Activated naive CD8-positive, alpha-beta T cell treated with anti-CD3 and anti-CD28 coated beads for 36 hours (primary cell): ENCODE data around the gene OR52K1. TPM values are rescaled to one million over a fixed set of nuclear protein-coding genes. Genes with fewer than 3 reads are reported as not detected.

ENCODE experiments used
- DNase-seq: peaks from one replicate; pipeline ENCODE4 v3.0.0; 2021
- H3K27ac Mint-ChIP-seq: one replicate; pipeline ENCODE4 v1.8.0; 2022; ENCODE audit warnings: mild to moderate bottlenecking, moderate library complexity, mixed read lengths
- H3K27me3 Mint-ChIP-seq: one replicate; pipeline ENCODE4 v1.8.0; 2022; ENCODE audit warnings: mild to moderate bottlenecking, mixed read lengths
- H3K36me3 Mint-ChIP-seq: one replicate; pipeline ENCODE4 v1.8.0; 2021; ENCODE audit warnings: mild to moderate bottlenecking, mixed read lengths
- H3K4me1 Mint-ChIP-seq: one replicate; pipeline ENCODE4 v1.8.0; 2021; ENCODE audit warnings: mixed read lengths
- H3K4me3 Mint-ChIP-seq: one replicate; pipeline ENCODE4 v1.8.0; 2022; ENCODE audit warnings: mild to moderate bottlenecking, moderate library complexity, mixed read lengths
- H3K9me3 Mint-ChIP-seq: one replicate; pipeline ENCODE4 v1.8.0; 2022; ENCODE audit warnings: mixed read lengths
- total RNA-seq, 2 experiments: library from RNA; stranded (reverse); gene quantifications; one replicate each; pipeline ENCODE4 v1.2.3, GENCODE V29; 2021

The OR52K1 gene
- total RNA-seq: not detected

GRCh38 chr11:4482445-4482844 is at the start of gene OR52K1:
TSS of gene OR52K1 (plus strand) at chr11:4482646. CDS start at chr11:4488901, 6,255 bp downstream.
- no peaks in the 10 kb centered on the region for H3K36me3 Mint-ChIP-seq
- H3K27ac Mint-ChIP-seq: no peak within 1 kb of the TSS
- H3K4me3 Mint-ChIP-seq: no peak within 1 kb of the TSS
- H3K4me1 Mint-ChIP-seq: peaks cover 6% of the 10 kb centered on the region
- DNase-seq: no peak
- H3K27me3 Mint-ChIP-seq: peaks cover 2% of the 10 kb centered on the region
- no peaks in the 10 kb centered on the region for H3K9me3 Mint-ChIP-seq

- no peaks in the 10 kb centered on the region for H3K4me1 Mint-ChIP-seq
- H3K9me3 Mint-ChIP-seq: no peaks in the 10 kb centered on the region
- H3K4me3 Mint-ChIP-seq: no peak overlapping the region
- no peak overlapping the region for H3K27ac Mint-ChIP-seq
- DNase-seq: no peak
- peaks cover 8% of the 10 kb centered on the region for H3K27me3 Mint-ChIP-seq
- no peaks in the 10 kb centered on the region for H3K36me3 Mint-ChIP-seq
Observed at GRCh38 chr11:4433856-4434255, 48.6 kb upstream of the OR52K1 start.

GRCh38 chr11:4436411-4436810 is 46.0 kb upstream of the OR52K1 start:
- Mint-ChIP-seq H3K36me3 (no peaks in the 10 kb centered on the region), H3K9me3 (peaks cover 2% of the 10 kb centered on the region), H3K4me1 (no peaks in the 10 kb centered on the region), H3K27me3 (peaks cover 6% of the 10 kb centered on the region), H3K27ac (no peak overlapping the region), H3K4me3 (no peak overlapping the region)
- no peak for DNase-seq

- DNase-seq: no peak
- H3K4me1 Mint-ChIP-seq: no peaks in the 10 kb centered on the region
- H3K36me3 Mint-ChIP-seq: no peaks in the 10 kb centered on the region
- H3K27ac Mint-ChIP-seq: no peak overlapping the region
- H3K9me3 Mint-ChIP-seq: peaks cover 2% of the 10 kb centered on the region
- no peak overlapping the region for H3K4me3 Mint-ChIP-seq
- H3K27me3 Mint-ChIP-seq: peaks cover 7% of the 10 kb centered on the region
Observed at GRCh38 chr11:4441515-4441914, 40.9 kb upstream of the OR52K1 start.

- H3K36me3 Mint-ChIP-seq: no peaks in the 10 kb centered on the region
- H3K9me3 Mint-ChIP-seq: peaks cover 2% of the 10 kb centered on the region
- H3K27me3 Mint-ChIP-seq: peaks cover 4% of the 10 kb centered on the region
- no peak for DNase-seq
- no peak overlapping the region for H3K4me3 Mint-ChIP-seq
- no peaks in the 10 kb centered on the region for H3K4me1 Mint-ChIP-seq
- no peak overlapping the region for H3K27ac Mint-ChIP-seq
Observed at GRCh38 chr11:4443232-4443891, 39.1 kb upstream of the OR52K1 start.

GRCh38 chr11:4448995-4449394 is 33.5 kb upstream of the OR52K1 start, which contains the start of gene OR52K2:
TSS of gene OR52K2 (plus strand) at chr11:4449295. CDS start at chr11:4449340, 45 bp downstream.
- Mint-ChIP-seq H3K36me3 (peaks cover under 1% of the 10 kb centered on the region), H3K4me3 (no peak within 1 kb of the TSS), H3K27me3 (peaks cover 10% of the 10 kb centered on the region), H3K9me3 (peaks cover 3% of the 10 kb centered on the region), H3K4me1 (no peaks in the 10 kb centered on the region), H3K27ac (no peak within 1 kb of the TSS)
- no peak for DNase-seq

GRCh38 chr11:4453118-4453517 is 29.3 kb upstream of the OR52K1 start:
- Mint-ChIP-seq H3K36me3 (peaks cover 5% of the 10 kb centered on the region), H3K4me1 (peaks cover 3% of the 10 kb centered on the region), H3K27me3 (peaks cover 14% of the 10 kb centered on the region), H3K27ac (no peak overlapping the region), H3K9me3 (peaks cover 12% of the 10 kb centered on the region), H3K4me3 (no peak overlapping the region)
- no peak for DNase-seq

GRCh38 chr11:4454021-4454420 is 28.4 kb upstream of the OR52K1 start:
- peaks cover 16% of the 10 kb centered on the region for H3K27me3 Mint-ChIP-seq
- no peak for DNase-seq
- peaks cover 3% of the 10 kb centered on the region for H3K4me1 Mint-ChIP-seq
- H3K4me3 Mint-ChIP-seq: no peak overlapping the region
- H3K9me3 Mint-ChIP-seq: peaks cover 12% of the 10 kb centered on the region
- H3K36me3 Mint-ChIP-seq: peaks cover 5% of the 10 kb centered on the region
- H3K27ac Mint-ChIP-seq: no peak overlapping the region

GRCh38 chr11:4455419-4455818 is 27.0 kb upstream of the OR52K1 start:
- H3K27ac Mint-ChIP-seq: no peak overlapping the region
- no peak overlapping the region for H3K4me3 Mint-ChIP-seq
- H3K27me3 Mint-ChIP-seq: peaks cover 22% of the 10 kb centered on the region

GRCh38 chr11:4459500-4459899 is 22.9 kb upstream of the OR52K1 start:
- Mint-ChIP-seq H3K36me3 (peaks cover 3% of the 10 kb centered on the region), H3K27me3 (peaks cover 13% of the 10 kb centered on the region), H3K4me1 (peaks cover 3% of the 10 kb centered on the region), H3K27ac (no peak overlapping the region), H3K4me3 (no peak overlapping the region), H3K9me3 (peaks cover 11% of the 10 kb centered on the region)
- DNase-seq: no peak

More at GRCh38 chr11:4455419-4455818, 27.0 kb upstream of the OR52K1 start:
- Mint-ChIP-seq H3K4me1 (peaks cover 3% of the 10 kb centered on the region), H3K36me3 (peaks cover 5% of the 10 kb centered on the region), H3K9me3 (peaks cover 12% of the 10 kb centered on the region)
- DNase-seq: no peak

- Mint-ChIP-seq H3K27ac (no peak overlapping the region), H3K36me3 (peaks cover 3% of the 10 kb centered on the region), H3K4me1 (peaks cover 3% of the 10 kb centered on the region), H3K9me3 (peaks cover 11% of the 10 kb centered on the region), H3K27me3 (peaks cover 13% of the 10 kb centered on the region), H3K4me3 (no peak overlapping the region)
- DNase-seq: no peak
Observed at GRCh38 chr11:4460151-4460550, 22.3 kb upstream of the OR52K1 start.

GRCh38 chr11:4464216-4465159 is 18.0 kb upstream of the OR52K1 start:
- no peak for DNase-seq
- Mint-ChIP-seq H3K9me3 (peaks cover 8% of the 10 kb centered on the region), H3K27ac (no peak overlapping the region), H3K36me3 (no peaks in the 10 kb centered on the region), H3K4me1 (no peaks in the 10 kb centered on the region), H3K4me3 (no peak overlapping the region), H3K27me3 (peaks cover 4% of the 10 kb centered on the region)

GRCh38 chr11:4465407-4465806 is 17.0 kb upstream of the OR52K1 start:
- Mint-ChIP-seq H3K4me3 (no peak overlapping the region), H3K9me3 (peaks cover 8% of the 10 kb centered on the region), H3K27ac (no peak overlapping the region)

GRCh38 chr11:4466131-4466870 is 16.1 kb upstream of the OR52K1 start:
- H3K27ac Mint-ChIP-seq: no peak overlapping the region
- H3K9me3 Mint-ChIP-seq: peaks cover 8% of the 10 kb centered on the region
- H3K4me1 Mint-ChIP-seq: no peaks in the 10 kb centered on the region
- no peak overlapping the region for H3K4me3 Mint-ChIP-seq
- no peaks in the 10 kb centered on the region for H3K27me3 Mint-ChIP-seq
- DNase-seq: no peak
- no peaks in the 10 kb centered on the region for H3K36me3 Mint-ChIP-seq

More at GRCh38 chr11:4465407-4465806, 17.0 kb upstream of the OR52K1 start:
- H3K4me1 Mint-ChIP-seq: no peaks in the 10 kb centered on the region
- H3K27me3 Mint-ChIP-seq: peaks cover under 1% of the 10 kb centered on the region
- H3K36me3 Mint-ChIP-seq: no peaks in the 10 kb centered on the region
- no peak for DNase-seq
